GM10248 (cell line): ENCODE results near the gene CD34.
A peak's percentile ranks its signal among the peaks of the same experiment; 100 is the strongest.

Experiments used
- CTCF ChIA-PET: fragments of 300-600 bp; sonication (Branson Sonifier 250); formaldehyde crosslinking; extraction: SDS; loops from one replicate; lab custom pipeline; 2021; ENCODE audit warnings: antibody characterized with exemption; lab: Yijun Ruan, JAX
- POLR2A ChIA-PET: fragments of 350-650 bp; sonication (Branson Sonifier 250); formaldehyde crosslinking; extraction: SDS; loops from one replicate; lab custom pipeline; 2020; ENCODE audit warnings: antibody characterized with exemption; lab: Yijun Ruan, JAX
- DNase-seq: peaks from one replicate; pipeline ENCODE4 v3.0.0; 2012; ENCODE audit errors: extremely low spot score
- CTCF ChIP-seq: IDR thresholded peaks from 2 replicates; pipeline ENCODE4 v1.5.1; 2012; ENCODE audit warnings: mild to moderate bottlenecking, low read depth; ENCODE audit errors: extremely low read depth, missing control alignments, control extremely low read depth

Gene CD34

DNA sequence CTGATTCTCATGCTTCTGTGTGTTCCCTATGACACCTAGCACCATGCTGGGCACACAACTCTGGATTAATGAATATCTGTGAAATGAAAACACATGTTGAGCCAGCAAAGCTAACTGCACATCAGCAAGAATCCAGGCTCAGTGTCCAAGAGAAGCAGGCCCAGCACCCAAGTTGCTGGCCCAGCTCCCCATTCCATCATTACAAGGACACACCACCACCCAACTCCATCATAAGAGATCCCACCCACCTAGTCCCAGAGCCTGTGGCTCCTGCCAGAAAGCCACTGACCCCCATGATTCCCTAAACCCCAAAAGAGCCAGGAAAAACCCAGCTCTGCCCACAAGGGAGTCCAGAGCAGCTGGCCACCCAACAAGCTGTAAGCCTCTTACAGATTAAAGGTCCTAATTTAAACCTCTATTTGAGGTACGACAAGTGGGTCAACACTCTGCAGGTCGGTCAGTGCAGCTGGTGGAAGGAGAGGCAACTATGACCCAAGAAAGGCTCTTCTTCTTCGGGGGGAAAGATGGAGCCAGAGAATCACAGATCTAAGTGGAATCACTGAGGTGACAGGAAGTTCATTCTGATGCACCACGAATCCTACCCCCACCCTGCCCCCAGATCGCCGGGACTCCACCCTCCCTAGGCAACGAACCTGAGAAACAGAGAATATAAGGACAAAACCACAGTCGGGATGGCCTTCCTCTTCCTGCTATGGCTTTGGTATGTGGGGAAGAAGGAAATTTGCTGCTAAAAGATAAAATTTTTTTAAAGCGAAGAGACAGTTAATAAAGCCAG lies 58.2 kb downstream of the CD34 start:
- DNase-seq: no peak
- ChIA-PET POLR2A (interaction anchor here (0.9 kb wide), 1 partner anchor 30 kb away, joined by 4 read pairs; no protein-coding TSS in a partner anchor), CTCF (interaction anchor here (1.1 to 25.9 kb wide), 3 partner anchors 20 to 33 kb away, joined by 4 to 661 read pairs (median 11); no protein-coding TSS in a partner anchor)
- TF ChIP-seq CTCF: no peak

DNA sequence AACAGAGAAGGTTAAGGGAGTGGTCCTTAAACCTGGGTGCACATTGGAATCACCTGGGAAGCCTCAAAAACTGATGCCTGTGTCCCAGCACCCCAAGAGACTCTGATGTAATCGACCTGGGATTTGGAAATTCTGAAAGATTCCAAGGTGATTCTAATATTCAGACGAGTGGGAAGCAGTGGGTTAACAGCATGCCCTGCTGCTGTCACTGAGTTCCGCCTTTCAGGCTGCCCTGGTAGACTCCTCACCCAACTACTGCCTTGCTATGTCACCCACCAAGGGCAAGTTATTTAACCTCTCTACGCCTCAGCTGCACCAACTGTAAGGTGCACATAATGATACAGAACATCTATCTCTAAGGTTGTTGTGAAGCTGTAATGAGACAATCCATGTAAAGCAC lies 59.2 kb downstream of the CD34 start:
- ChIA-PET POLR2A (no interaction called here), CTCF (interaction anchor here (2.6 to 25.9 kb wide), 2 partner anchors 19 to 34 kb away, joined by 11 to 661 read pairs; no protein-coding TSS in a partner anchor)
- TF ChIP-seq CTCF: no peak
- DNase-seq: no peak

GRCh38 chr1:207850621-207851407 lies 60.1 kb downstream of the CD34 start:
- no peak for DNase-seq
- ChIA-PET POLR2A (no interaction called here), CTCF (interaction anchor here (1.0 to 1.9 kb wide), 2 partner anchors 18 to 53 kb away, joined by 3 to 11 read pairs; no protein-coding TSS in a partner anchor)
- TF ChIP-seq CTCF: no peak

DNA sequence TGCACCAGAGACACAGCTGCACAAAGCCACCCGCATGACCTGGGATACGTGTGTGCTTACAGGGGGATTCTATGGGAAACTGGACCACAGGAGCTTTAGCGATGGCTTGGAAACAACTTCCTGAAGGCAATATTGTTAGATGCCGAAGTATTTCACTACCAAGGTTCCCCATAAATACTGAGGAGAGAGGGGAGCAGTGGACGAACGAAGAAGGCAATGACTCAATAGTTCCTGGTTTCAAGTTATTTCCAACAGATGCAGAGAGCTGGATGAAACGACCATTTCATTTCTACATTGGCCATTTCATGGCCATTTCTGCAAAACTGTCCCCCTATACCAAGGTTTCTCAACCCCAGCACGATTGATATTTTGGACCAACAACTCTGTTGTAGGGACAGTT lies 61.3 kb downstream of the CD34 start:
- POLR2A ChIA-PET: no interaction called here
- no peak for TF ChIP-seq CTCF
- no peak for DNase-seq
- CTCF ChIA-PET: interaction anchor here (0.8 to 2.4 kb wide), 4 partner anchors 9 to 52 kb away, joined by 3 to 11 read pairs (median 6); no protein-coding TSS in a partner anchor

DNA sequence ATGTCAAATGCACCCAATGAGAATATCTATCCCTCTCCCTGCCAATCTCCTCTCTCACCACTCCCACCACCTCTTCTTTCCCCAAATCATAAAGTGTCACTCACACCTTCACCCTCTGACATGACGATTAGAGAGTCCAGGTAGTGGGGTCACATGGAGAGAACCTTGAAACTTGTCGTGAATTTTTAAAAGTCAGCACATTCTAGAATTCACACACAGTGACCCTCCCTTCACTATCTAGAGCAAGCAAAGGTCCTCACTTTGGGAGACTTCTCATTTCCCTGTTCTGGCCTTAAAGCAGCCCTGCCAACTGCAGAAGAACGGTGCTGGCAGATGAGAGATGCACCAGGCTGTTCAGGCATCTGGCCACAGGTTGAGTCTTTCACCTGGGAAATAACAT lies 61.9 kb downstream of the CD34 start:
- ChIA-PET POLR2A (no interaction called here), CTCF (interaction anchor here (0.8 to 2.4 kb wide), 5 partner anchors 9 to 114 kb away, joined by 3 to 11 read pairs (median 4); no protein-coding TSS in a partner anchor)
- TF ChIP-seq CTCF: no peak
- no peak for DNase-seq

DNA sequence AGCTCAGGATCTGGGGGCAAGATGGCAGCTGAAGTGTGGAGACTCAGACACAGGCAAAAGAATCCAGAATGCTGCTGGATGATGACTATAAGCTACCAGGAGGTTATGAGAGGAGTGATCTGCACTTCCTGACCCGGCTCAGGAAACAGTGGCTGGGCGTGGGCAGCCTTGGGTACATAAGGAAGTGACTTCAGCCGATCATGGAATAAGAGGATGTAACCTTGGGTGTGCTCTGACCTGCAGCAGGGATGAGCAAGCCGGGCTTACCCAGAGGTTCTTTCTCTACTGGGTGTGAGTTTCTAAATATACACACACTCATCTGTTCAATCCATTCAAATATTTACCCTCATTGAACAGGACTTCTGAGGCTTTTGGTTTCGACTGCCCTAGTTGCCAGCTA lies 62.7 kb downstream of the CD34 start:
- peak; percentile 28 for DNase-seq
- ChIA-PET POLR2A (no interaction called here), CTCF (interaction anchor here (1.1 to 2.4 kb wide), 8 partner anchors 9 to 115 kb away, joined by 3 to 9 read pairs (median 4); no protein-coding TSS in a partner anchor)
- no peak for TF ChIP-seq CTCF
